HG03558 (cell line): ENCODE measurements around the gene SPEF1.

Experiments used
- ATAC-seq: cut with Tn5 transposase; IDR thresholded peaks from one replicate; pipeline ENCODE4 v1.9.1; 2021; ENCODE audit warnings: moderate number of reproducible peaks; ENCODE audit not compliant: unreplicated experiment; ENCODE audit errors: extremely low read depth

Gene SPEF1

DNA sequence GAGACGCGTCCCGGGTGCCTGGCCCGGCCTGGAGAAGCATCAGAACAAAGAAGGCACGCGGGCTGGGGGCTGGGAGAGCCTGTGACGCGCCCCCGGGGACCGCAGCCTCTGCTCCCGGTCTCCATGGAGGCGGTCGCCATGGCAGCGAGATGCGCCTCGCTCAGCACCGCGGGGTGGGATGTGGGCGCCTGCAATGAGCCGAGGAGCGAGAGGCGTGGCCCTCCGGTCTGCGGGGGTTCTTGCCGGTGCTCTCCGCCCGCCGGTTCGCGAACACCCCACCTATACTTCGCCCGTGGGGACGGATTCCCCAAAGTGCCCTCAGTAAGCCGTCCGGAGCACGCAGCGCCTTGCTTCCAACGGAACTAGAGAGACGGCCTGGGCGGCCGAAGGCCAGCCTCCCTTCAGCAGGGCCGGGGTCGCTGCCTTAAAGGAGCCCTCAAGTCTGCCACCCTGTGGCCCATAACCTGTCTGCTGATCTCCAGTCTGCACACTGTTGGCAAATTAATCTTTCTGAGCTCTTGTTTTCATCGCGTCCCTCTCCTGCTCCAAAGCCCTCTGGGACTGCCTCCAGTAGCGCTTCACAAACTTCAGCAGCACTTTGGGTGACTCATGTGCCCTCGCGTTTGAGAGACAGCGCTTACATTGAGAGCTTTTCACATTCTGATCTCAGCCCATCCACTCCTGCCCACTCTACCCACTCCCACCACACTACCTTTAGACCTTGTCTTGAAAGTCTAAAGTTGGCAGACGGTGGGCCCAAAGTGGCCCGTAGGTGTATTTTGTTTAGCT lies 12.7 kb downstream of the SPEF1 start:
- ATAC-seq, result no peak

DNA sequence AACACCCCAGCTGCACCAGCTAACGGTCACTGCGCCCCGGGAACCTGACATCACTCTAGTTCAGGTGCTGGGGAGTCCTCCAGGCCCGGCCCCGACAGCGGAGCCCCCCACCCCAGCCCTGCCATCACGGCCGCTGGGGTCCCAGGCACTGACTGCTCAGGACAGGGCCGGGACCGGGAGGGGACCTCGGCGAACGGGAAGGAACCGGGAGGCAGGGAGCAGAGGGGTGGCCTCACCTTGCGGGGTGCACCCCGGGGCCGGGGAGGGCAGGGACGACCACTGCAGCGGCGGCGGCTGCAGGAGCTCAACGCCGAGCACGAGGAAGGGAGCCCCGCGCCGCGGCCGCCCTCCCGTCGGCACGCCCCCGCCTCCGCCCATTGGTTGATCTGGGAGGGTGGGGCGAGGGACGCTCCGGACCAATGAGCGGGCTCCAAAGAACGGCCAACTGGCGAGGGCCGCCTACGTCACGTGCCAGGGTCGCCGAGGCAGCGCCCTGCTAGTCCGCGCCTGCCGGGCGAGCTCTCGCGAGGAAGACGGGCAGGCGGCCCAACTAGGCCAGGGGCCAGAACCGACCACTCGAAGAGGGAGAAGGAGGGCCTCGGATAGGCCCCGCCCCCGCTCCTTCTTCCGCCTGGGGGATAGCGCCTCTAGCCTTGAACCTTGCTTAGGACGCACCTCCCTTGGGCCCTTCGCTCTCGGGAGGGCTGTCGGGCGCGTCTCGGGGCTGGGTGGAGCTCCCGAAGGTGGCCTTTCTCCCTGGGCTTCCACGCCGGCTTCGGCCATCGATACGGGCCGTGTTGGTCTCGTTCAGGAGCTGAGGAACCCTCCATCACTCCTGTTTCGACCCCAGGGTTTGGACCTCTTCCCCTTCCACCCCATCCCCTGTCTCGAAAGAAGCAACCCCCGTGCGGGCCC lies 13.6 kb downstream of the SPEF1 start, which contains the start of gene ADISSP:
Gene ADISSP, minus strand, starts transcription at position 327 of the 915 bp plus-strand sequence. CDS start 7,653 bp downstream, outside the sequence.
- ATAC-seq, result peak; percentile 81

DNA sequence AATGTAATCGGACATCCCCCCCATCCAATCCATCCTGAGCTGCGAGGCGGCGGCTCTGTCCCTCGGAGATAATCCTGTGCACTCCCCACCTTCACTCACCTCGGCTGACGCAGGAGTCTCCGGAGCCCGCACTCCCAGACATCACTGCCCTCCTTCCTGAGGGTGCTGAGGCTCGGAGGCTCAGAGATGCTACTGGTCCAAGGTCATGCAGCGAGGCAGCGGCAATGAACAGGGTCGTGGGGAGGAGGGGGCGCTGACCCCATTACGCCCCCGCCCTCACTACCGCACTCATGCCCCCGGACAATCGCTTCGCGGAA lies 14.2 kb downstream of the SPEF1 start:
- ATAC-seq, result no peak

DNA sequence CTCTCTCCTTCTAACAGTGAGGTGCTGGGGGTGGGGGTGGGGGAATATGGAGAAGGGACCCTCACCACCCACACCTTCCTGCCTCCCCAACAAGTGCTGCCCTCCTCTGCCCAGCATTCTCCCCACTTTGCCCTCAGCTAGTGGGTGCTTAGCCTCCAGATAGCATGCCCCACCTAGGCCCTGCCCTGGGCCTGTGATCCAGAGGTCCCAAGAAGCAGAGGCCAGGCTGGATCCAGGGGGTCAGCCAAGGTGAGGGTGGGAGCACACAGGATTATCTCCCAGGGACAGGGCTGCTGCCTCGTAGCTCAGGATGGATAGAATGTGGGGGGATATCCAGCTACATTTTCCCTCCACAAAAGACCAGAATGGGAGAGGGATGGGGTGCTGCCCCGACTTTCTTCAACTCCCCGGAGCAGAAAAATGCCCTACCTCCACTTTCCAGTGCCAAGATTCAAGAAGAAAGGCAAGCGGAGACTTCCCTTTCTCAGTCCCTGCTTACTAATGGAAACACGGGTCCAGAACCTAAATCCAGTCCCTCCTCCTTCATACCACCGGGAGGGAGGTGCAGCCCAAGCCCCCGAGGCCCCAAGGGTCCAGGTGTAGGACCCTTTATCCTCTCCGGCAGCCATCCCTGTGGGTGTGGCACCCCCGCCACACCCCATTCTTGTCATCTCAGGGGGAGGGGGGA lies 14.7 kb downstream of the SPEF1 start:
- no peak for ATAC-seq

DNA sequence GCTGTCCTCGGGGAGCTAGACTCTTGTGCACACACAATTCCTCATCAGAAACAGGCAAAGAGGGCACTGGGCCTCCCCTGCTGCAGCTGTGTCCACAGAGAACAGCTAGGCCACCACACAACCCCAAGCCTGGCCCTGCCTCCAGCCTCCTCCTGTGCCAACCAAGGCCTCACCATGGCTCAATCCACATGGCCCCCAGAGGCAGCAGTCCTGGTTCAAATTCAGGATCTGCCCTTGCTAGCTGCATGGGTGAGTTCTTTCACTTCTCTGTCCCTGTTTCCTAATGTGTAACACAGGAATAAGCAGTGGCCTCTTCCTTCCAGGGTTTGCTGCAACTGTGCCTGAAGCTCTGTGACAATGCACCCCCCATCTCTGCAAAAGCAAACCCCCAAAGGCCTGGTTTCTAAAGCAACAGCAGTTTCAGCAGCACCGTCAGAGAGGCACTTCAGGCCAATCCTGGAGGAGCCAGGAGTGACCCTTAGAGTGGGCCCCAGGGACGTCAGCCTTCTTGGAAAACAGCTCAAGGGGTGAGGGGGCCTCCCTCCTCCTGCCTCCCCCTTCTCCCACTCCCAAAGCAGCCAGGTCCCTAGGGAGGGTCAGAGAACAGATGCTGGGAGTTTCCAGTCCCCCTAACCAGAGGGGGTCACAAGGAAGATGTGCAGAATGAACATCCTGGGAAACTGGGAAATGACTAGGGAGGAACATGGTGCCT lies 15.9 kb downstream of the SPEF1 start:
- ATAC-seq, result no peak

DNA sequence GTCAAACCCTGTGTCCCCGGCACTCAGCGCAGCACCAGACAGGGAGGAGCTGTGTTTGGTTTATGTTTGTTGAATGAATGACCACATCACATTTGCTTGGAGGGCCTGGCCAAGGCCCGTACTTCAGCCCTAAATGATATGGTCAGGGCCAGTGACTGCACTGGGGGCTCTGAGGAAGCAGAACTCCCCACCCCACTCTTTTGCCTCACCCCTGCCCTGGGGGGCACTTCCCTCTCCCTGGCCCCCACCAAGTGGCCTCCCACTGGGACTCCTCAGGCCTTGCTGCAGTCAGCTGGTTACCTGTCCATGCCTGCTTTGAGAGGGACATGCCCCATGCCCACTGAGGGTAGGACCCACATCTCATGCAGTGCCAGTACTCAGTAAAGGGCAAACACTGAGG lies 16.6 kb downstream of the SPEF1 start:
- no peak for ATAC-seq

DNA sequence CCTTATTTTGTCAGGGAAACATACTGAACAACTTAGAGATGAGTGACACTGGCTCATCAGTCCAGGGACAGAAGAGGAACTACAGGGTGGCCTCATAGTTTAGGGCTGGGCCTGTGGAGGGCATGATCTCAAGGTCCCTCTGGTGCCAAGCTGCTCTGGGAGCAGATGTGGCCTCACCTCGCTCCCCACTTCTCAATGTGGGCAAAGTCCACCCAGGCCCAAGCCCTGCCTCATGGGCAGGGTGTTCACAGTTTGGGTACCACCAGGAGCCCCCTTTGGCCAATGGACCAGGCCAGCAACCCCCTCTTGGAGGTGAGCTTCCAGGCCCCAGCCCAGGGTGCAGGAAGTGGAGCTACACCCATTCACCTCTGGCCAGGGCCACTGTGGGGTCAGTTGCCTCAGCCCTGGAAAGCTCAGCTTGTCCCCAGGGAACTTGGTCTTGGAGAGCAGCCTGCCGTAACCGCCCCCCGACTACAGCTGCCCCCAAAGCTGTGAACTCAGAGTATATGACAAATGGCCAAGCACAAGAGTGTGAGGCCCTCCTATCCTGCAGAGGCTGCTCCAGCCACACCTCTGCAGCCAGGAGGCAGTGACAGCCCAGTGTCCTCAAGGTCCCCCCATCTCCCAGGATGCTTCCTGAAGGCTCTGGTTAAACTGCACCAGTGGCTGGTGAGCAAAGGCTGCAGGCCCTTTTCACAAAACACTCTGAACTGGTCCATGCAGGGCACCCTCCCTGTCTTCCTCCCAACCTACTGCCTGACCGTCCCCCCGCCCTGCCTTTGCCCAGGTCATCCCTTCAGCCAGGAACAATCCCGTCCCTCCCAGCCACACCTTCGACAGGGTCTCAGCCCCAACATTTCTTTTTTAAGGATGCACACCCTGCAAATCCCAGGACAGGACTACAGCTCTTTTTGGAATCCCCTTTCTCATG lies 17.3 kb downstream of the SPEF1 start:
- ATAC-seq, result no peak

DNA sequence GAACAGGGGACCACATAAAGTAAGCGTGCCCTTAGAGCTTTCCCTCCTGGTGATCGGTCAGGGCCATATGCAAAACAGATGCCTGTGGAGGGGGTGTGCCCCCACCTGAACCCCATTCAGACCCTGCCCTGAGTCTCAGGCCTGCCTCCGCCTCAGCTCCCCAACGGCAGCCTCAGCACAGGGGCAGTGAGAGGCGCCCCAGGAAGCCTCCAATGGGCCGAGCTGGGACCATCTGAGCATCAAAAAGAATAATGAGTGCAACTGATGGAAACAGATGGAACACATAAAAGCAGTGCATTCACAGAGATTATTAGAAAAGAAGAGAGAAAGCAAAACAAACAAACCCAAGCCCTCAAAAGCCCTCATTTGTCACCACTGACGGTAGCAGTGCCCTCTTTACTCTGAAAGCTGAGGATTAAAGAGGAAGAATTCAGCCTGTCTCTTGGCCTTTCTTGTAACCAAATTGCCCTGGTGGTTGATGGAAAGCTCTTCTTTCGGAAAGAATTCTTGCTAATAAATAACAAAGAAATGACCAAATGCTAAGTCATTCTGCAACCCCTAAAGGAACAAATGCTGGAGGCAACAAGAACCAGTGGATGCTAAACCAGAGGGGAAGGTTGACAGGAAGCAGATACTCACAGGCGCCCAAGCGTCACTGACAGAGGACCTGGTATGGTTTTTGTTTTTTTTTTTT lies 20.4 kb downstream of the SPEF1 start:
- ATAC-seq, result no peak

DNA sequence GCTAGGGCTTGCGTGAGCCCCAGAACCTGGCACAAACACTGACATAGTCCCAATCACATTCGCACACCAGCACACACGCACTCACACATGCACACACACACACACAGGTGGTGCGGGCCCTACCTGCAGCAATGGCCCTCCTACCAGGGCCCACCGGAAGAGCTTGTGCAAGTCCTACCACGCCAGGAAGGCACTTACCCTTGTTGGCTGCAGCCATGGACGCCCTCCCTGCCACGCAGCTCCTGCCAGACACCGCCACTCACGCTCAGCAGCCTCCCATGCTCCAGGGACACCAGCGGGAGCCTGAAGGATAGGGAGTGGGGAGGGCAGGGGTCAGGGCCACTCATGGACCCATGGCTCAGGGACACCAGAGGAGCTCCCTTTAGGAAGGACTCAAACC lies 21.4 kb downstream of the SPEF1 start:
- ATAC-seq, result no peak

DNA sequence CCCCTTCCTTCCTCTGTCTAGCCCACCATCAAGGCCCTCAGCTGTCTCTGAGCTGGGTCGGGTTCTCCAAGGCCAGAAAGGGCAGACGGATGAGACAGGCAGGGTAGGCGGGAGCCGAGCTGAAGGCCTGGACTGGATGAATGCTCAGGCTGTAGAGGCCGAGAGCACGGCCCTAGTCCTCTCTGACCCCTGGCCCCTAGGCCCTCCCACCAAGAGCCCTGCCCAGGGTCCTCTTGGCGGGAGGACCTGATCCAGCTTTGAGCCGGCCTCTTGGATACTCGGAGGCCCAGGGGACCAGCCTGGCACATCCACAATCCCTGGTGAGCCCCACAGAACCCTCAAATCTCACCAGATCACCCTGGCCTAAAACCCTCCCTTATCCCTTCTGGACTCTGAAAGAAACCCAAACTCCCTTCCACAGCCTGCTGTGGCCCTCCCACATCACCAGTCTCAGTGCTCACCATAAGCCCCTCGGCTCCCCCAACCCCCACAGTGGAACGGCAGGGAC lies 21.9 kb downstream of the SPEF1 start:
- no peak for ATAC-seq

DNA sequence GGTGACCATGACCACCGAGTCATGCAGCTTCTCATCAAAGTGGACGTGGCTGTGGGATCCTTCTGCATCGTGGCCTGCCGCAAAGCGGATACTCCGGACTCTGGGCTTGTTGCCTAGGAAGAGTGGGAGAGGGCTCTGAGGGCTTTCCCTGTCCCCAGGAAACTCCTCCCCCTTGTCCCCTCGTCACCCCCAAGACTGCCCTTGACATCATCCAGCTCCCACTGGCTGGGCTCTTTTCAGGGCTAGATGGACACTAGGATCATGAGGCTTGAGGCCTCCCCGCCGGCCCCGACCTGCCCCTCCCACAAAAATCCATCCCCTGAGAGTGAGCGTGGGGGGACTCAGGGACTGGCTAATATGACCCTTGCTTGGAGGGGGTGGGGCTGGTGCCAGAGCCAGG lies 22.7 kb downstream of the SPEF1 start:
- no peak for ATAC-seq

DNA sequence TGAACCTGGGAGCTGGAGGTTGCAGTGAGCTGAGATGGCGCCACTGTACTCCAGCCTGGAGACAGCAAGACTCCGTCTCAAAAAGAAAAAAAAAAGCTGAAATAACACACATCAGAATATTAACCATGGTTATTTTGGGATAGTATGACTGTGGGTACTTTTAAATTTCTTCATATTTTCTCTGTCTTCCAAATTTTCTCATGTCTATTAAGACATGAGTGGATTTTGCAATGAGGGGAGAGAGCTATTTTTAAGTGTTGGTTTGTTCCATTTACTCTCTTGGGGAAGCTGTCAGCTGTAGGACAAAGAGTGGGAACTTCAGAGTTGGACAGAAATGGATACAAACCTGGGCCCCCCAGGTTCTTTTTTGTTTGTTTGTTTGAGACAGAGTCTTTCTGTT lies 24.0 kb downstream of the SPEF1 start:
- no peak for ATAC-seq

DNA sequence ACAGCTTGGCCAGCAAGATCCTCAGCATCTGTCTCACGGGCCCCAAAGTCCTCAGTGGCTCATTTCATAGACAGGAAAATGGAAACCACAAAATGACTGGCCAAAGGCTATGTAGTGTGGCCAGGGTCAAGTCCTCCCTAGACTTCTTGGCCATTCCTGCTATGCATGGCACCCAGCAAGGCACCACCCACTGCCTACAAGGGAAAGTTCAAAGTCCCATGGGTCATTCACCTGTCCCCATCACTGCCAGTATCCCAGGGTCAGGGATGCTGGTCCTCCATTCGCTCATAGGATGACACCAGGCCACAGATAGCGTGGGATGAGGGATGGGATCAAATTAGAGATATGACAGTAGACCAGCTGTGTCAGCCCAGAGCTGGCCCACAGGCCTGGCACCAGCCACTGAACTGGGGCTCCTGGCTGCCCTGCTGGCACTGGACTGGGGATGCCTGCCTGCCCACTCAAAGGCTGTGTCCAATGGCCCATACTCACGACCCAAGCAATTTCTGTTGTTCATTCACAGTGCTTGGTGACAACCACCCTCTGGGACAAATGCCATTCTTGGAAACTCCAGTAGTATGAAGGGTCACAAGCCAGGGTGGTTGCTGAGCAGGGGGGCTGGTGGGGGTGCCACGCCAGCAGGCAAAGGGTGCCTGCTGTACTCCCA lies 25.3 kb downstream of the SPEF1 start:
- ATAC-seq, result no peak

DNA sequence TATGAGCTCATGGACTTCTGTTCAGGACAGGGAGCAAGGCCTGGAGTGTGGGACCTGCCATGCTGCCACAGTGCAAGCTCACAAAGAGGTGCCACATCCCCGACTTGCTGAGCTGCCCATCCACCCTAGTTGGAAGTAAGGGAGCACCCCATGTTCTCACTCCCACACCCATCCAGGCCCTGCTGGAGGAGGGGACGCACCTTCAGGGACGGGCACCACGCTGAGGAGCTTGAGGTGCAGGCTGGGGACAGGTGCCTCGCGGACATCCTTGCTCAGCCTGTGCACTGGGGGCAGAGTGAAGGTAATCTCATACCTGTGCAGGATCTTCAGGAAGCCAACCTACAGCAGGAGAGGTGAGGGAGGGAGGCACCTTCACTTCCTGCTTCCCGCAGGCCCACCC lies 26.0 kb downstream of the SPEF1 start:
- ATAC-seq, result no peak

DNA sequence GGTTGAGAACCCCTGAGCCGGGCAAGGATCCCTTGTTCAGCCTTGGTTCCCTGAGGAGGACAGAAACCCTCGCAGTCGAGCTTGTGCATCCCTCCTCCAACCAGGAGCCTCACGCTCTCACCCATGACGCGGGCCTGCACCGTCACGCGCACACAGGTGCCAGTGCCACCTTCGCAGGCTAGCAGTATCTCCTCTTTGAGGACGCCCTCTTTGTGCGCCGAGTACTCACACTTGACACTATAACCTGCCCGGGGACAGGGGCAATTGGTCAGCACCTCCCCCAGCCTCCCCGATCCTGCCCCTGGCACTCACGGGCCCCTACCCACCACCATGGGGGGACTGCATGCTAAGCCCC lies 27.0 kb downstream of the SPEF1 start:
- ATAC-seq, result no peak

DNA sequence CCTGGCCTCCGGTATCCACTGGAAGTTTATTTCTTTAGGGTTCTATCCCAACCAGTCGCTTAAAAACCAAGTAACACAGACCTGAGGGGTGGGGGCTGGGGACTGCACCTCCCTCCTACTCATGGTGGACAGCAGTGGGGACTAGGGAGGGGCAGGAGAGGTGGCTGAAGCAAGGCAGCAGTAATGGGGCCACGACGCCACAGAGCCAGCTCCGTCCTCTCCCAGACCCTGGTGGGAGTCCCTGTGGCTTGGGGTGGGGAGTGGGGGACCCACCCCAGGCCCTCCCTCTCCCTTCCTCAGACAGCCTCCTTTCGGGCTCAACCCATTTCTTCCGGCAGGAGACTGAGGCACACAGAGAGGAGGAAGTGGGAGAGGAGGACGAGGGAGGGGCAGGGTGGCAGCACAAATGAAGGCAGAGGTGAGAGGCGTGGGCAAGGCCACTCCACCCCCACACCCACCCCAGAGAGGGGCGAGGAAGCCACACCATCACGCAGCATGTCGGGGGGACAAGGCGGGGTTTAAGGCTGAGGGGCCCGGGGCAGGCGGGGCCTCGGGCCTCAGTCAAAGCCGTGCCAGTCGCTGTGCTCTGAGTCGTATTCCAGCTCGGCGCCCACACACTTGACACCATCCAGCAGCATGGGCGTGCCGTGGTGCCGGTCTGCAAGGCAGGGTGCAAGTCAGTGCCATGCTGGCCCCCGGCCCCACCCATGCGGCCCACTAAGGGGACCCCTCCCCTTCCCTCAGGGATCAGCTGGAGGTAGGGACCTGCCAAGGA lies 27.6 kb downstream of the SPEF1 start:
- no peak for ATAC-seq

DNA sequence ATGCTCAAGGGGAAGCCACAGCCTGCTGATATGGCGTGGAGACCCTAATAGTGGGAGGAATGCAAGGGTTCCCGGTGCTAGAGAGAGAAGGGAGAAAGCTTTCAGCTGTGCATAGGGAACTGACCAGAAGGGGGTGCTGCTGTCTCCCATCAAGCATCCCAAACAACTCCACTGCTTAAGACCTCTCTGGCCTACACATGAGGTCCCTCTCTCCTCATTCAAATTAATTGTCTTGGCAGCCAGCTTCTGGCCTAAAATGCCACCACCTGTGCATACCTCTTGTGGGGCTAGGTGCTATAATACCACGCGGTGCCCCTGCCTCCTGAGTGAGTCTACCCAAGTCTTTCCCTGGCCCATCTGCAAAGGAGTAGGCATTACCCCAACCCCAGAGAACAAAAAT lies 28.1 kb downstream of the SPEF1 start:
- ATAC-seq, result no peak
